ENCODE results near the gene SH2D1A. TPM values are rescaled to one million over a fixed set of nuclear protein-coding genes. Genes with fewer than 3 reads are reported as not detected.
A peak's percentile ranks its signal among the peaks of the same experiment; 100 is the strongest.

Gene SH2D1A
- total RNA-seq, 3 donors from 2014 or later (not counting 1 experiment from before 2014, with no cell fraction given), result 58.4 to 73.6 (median 62.2) TPM

DNA sequence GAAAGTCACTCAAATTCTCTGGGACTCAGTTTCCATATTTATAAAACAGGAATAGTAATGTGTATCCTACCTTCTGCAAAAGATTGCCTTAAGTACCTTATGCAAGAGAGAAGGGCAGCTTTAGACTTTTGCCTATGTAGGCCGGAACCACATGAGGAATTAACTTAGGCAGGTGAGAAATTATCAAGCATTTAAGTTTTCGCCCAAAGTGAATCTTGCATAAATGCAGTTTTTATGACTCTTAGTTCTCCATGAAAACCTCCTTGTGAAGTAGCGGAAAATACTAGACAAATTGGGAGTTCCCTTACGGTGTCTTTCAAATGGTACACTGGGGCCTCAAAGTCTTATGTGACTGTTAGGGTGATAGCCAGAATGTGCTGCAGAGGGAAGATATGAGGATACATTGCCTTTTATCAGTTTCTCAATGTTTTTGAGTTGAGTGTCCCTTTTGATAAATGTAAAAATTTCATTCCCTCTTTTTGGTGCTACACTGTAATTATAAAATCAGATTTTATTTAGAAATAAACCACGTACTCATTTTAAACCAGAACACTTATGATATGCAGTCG lies 2.6 kb downstream of the SH2D1A start:
- ATAC-seq, result no peak
- Histone ChIP-seq H3K9me3 (ENCODE audit: control insufficient read depth, insufficient read depth, low read length) (no peaks in the 10 kb centered on the region), H3K4me1 (ENCODE audit: control insufficient read depth, insufficient read depth, low read length) (peaks cover 11% of the 10 kb centered on the region), H3K27me3 (ENCODE audit: control insufficient read depth, insufficient read depth, low read length) (no peaks in the 10 kb centered on the region), H3K4me3 (ENCODE audit: low read length) (peak overlapping the region; percentile 63), H3K27ac (ENCODE audit: low read length) (peak overlapping the region; percentile 85), H3K36me3 (ENCODE audit: control insufficient read depth, insufficient read depth, low read length) (no peaks in the 10 kb centered on the region)
- 28% methylated on average over 4 of the region's 6 CpGs for WGBS (ENCODE audit: insufficient coverage)
- intact Hi-C loops (cut with micrococcal nuclease), result loop anchor here (10.0 kb wide), 1 partner anchor 284 kb away; no protein-coding TSS in a partner anchor
- TF ChIP-seq CTCF (IDR thresholded peaks at IDR 0.05), result no peak
- H3K36me3 Mint-ChIP-seq, result no peaks in the 10 kb centered on the region
- H3K27ac Mint-ChIP-seq, result peak overlapping the region; percentile 94 to 95
- no peaks in the 10 kb centered on the region for H3K9me3 Mint-ChIP-seq
- peak overlapping the region; percentile 83 for H3K4me3 Mint-ChIP-seq
- H3K4me1 Mint-ChIP-seq, result peaks cover 45 to 51% of the 10 kb centered on the region in 2 donors
- no peak for DNase-seq
- no peaks in the 10 kb centered on the region for H3K27me3 Mint-ChIP-seq (ENCODE audit: low read depth in 2 of 2)

DNA sequence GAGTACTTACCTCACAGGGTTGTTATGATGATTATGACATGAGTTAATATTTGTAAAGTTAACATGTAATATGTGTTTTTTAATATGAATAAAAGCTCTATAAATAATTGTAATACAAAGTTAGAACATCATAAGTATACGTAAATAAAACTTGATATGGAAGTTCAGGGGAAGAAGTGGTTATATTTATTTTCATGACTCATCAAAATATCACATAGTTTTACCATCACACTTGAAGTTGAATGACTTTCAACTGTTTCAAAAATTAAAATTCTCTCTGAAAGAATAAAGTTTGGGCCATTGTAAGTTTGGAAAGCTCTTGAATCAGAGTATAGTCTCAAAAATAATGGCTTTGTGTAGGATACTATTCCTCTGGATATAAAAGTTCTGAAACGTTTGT lies 8.3 kb downstream of the SH2D1A start:
- Mint-ChIP-seq H3K27ac (peak overlapping the region; percentile 41 to 89), H3K27me3 (ENCODE audit: low read depth in 2 of 2) (no peaks in the 10 kb centered on the region), H3K4me3 (peak overlapping the region; percentile 38), H3K4me1 (peaks cover 43 to 60% of the 10 kb centered on the region in 2 donors), H3K36me3 (no peaks in the 10 kb centered on the region), H3K9me3 (no peaks in the 10 kb centered on the region)
- DNase-seq (no peak), ATAC-seq (peak in 1 of 3 donors; percentile 28)
- intact Hi-C loops (cut with micrococcal nuclease), result no loop called here
- 23% methylated on average over 1 of the region's 2 CpGs for WGBS (ENCODE audit: insufficient coverage)
- peak overlapping the region; percentile 56 for H3K27ac ChIP-seq (ENCODE audit: low read length)
- no peaks in the 10 kb centered on the region for H3K27me3 ChIP-seq (ENCODE audit: control insufficient read depth, insufficient read depth, low read length)
- H3K9me3 ChIP-seq (ENCODE audit: control insufficient read depth, insufficient read depth, low read length), result no peaks in the 10 kb centered on the region
- no peak overlapping the region for H3K4me3 ChIP-seq (ENCODE audit: low read length)
- TF ChIP-seq CTCF (IDR thresholded peaks at IDR 0.05), result no peak
- peaks cover 12% of the 10 kb centered on the region for H3K4me1 ChIP-seq (ENCODE audit: control insufficient read depth, insufficient read depth, low read length)
- no peaks in the 10 kb centered on the region for H3K36me3 ChIP-seq (ENCODE audit: control insufficient read depth, insufficient read depth, low read length)

- no peaks in the 10 kb centered on the region for H3K9me3 ChIP-seq (ENCODE audit: control insufficient read depth, insufficient read depth, low read length)
- no CpG with 5 or more reads among the region's 3 CpGs for WGBS (ENCODE audit: insufficient coverage)
- Mint-ChIP-seq H3K4me3 (peak overlapping the region; percentile 67), H3K9me3 (no peaks in the 10 kb centered on the region), H3K4me1 (peaks cover 55 to 63% of the 10 kb centered on the region in 2 donors), H3K27ac (peak overlapping the region; percentile 82 to 97), H3K36me3 (no peaks in the 10 kb centered on the region), H3K27me3 (ENCODE audit: low read depth in 2 of 2) (no peaks in the 10 kb centered on the region)
- peaks cover 25% of the 10 kb centered on the region for H3K4me1 ChIP-seq (ENCODE audit: control insufficient read depth, insufficient read depth, low read length)
- H3K27ac ChIP-seq (ENCODE audit: low read length), result peak overlapping the region; percentile 69
- intact Hi-C loops (cut with micrococcal nuclease), result no loop called here
- H3K27me3 ChIP-seq (ENCODE audit: control insufficient read depth, insufficient read depth, low read length), result no peaks in the 10 kb centered on the region
- DNase-seq (peak in 1 of 2 donors; percentile 58), ATAC-seq (peak; percentile 36 to 41 (median 41))
- H3K36me3 ChIP-seq (ENCODE audit: control insufficient read depth, insufficient read depth, low read length), result no peaks in the 10 kb centered on the region
- TF ChIP-seq CTCF (IDR thresholded peaks at IDR 0.05), result no peak
- H3K4me3 ChIP-seq (ENCODE audit: low read length), result no peak overlapping the region
Observed at GRCh38 chrX:124358800-124359383, 12.5 kb downstream of the SH2D1A start.
